ENCODE data around the gene CYP2R1.
"Not testable (repeated sequence)": the region's sequence is repeated elsewhere in the genome, so short reads cannot be mapped to it uniquely, and the experiment has no call there.

CYP2R1 gene

DNA sequence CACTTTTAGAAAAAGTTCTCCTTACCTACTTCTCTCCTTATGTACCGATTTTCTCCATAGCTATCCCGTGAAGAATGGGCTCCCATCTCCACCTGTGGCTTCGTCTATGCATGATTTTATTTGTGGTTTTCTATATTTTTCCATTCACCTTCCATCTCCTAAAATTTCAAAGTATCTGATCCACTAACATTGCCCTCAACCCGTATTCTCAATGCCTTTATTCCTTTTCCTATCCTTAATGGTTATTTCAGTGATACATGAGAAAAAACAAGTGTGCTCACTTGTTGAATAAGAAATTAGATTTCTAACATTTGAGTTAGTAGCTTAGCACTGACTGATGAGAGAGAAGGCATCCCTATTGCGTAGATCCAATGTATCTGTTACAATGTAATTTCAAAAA, 16.9 kb downstream of the CYP2R1 start:
- DNase-seq (ENCODE audit: low read depth): no peak
- no peak for TF ChIP-seq POLR2A (IDR thresholded peaks at IDR 0.05; ENCODE audit: extremely low read depth, insufficient read length)
- TF ChIP-seq, protein P1, sequence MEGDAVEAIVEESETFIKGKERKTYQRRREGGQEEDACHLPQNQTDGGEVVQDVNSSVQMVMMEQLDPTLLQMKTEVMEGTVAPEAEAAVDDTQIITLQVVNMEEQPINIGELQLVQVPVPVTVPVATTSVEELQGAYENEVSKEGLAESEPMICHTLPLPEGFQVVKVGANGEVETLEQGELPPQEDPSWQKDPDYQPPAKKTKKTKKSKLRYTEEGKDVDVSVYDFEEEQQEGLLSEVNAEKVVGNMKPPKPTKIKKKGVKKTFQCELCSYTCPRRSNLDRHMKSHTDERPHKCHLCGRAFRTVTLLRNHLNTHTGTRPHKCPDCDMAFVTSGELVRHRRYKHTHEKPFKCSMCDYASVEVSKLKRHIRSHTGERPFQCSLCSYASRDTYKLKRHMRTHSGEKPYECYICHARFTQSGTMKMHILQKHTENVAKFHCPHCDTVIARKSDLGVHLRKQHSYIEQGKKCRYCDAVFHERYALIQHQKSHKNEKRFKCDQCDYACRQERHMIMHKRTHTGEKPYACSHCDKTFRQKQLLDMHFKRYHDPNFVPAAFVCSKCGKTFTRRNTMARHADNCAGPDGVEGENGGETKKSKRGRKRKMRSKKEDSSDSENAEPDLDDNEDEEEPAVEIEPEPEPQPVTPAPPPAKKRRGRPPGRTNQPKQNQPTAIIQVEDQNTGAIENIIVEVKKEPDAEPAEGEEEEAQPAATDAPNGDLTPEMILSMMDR (IDR thresholded peaks at IDR 0.05; ENCODE audit: low read depth, low read length): no peak
- TF ChIP-seq MYC (IDR thresholded peaks at IDR 0.05; ENCODE audit: low read depth, low read length): no peak
- TF ChIP-seq, protein P2, sequence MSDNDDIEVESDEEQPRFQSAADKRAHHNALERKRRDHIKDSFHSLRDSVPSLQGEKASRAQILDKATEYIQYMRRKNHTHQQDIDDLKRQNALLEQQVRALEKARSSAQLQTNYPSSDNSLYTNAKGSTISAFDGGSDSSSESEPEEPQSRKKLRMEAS (IDR thresholded peaks at IDR 0.05; ENCODE audit: low read depth, low read length): no peak
- no peak overlapping the region for H3K4me3 ChIP-seq (ENCODE audit: low read depth, low read length)

DNA sequence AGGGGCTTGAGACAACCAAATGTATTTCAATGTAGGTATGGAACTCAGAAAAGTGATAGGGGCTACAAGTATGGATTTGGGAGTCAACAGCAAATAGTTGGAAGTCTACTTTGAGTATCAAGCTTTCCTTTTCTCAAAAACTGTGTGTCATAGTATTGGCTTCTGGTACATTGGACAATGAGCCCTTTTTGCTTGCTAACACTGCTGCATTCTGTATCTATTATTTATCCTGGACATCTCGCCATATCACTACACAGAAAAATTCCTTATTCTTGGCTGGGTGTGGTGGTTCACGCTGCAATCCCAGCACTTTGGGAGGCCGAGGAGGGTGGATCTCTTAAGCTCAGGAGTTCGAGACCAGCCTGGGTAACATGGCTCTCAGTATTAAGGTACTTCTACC, 18.4 kb downstream of the CYP2R1 start:
- H3K4me3 ChIP-seq (ENCODE audit: low read depth, low read length): no peak overlapping the region
- TF ChIP-seq, protein P1 (IDR thresholded peaks at IDR 0.05; ENCODE audit: low read depth, low read length): no peak
- TF ChIP-seq POLR2A (IDR thresholded peaks at IDR 0.05; ENCODE audit: extremely low read depth, insufficient read length) (no peak), MYC (IDR thresholded peaks at IDR 0.05; ENCODE audit: low read depth, low read length) (no peak)
- TF ChIP-seq, protein P2 (IDR thresholded peaks at IDR 0.05; ENCODE audit: low read depth, low read length): no peak
- DNase-seq (ENCODE audit: low read depth): no peak

DNA sequence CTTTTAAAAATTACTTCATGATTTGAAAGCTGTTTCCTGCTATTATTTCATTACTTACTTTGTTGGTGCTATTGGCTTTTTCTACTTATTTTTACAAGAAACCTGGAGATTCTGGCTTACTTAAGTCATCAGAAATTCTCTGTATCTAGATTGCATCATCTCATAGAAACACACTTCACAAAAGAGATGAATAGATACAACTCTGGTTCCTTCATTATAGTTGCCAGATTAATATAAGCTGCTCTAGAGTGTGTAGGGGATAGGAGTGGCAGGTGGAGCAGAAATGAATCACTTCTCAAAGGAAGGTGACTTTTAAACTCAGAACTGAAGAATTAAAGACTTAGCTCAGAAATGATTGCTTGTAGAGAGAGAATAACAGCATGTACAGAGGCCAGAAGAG, 20.0 kb downstream of the CYP2R1 start:
- no peak for DNase-seq (ENCODE audit: low read depth)
- H3K4me3 ChIP-seq (ENCODE audit: low read depth, low read length): no peak overlapping the region
- TF ChIP-seq, protein P2 (IDR thresholded peaks at IDR 0.05; ENCODE audit: low read depth, low read length): no peak
- TF ChIP-seq POLR2A (IDR thresholded peaks at IDR 0.05; ENCODE audit: extremely low read depth, insufficient read length) (no peak), MYC (IDR thresholded peaks at IDR 0.05; ENCODE audit: low read depth, low read length) (no peak)
- TF ChIP-seq, protein P1 (IDR thresholded peaks at IDR 0.05; ENCODE audit: low read depth, low read length): no peak

DNA sequence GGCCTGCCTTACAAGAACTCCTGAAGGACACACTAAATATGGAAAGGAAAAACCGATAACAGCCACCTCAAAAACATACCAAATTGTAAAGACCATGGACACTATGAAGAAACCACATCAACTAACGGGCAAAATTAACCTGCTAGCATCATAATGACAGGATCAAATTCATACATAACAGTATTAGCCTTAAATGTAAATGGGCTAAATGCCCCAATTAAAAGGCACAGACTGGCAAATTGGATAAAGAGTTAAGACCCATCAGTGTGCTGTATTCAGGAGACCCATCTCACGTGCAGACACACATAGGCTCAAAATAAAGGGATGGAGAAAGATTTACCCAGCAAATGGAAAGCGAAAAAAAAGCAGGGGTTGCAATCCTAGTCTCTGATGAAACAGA, 28.3 kb downstream of the CYP2R1 start:
- not testable (repeated sequence) for H3K4me3 ChIP-seq (ENCODE audit: low read depth, low read length); DNase-seq (ENCODE audit: low read depth)

DNA sequence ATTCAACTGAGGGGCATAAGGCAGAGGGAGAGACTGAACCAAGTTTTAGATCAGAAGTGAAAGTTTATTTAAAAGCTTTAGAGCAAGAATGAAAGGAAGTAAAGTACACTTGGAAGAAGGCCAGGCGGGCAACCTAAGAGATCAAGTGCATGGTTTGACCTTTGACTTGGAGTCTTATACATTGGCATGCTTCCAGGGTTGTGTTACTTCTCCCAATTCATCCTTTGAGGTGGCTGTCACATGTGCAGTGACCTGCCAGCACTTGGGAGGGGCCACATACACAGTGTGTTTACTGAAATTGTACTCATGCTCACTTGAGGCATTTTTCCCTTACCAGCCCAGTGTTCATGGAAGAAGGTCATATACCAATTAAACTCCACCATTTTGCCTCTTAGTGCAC, 30.4 kb downstream of the CYP2R1 start:
- H3K4me3 ChIP-seq (ENCODE audit: low read depth, low read length): no peak overlapping the region
- TF ChIP-seq POLR2A (IDR thresholded peaks at IDR 0.05; ENCODE audit: extremely low read depth, insufficient read length) (no peak), MYC (IDR thresholded peaks at IDR 0.05; ENCODE audit: low read depth, low read length) (no peak)
- TF ChIP-seq, protein P2 (IDR thresholded peaks at IDR 0.05; ENCODE audit: low read depth, low read length): no peak
- TF ChIP-seq, protein P1 (IDR thresholded peaks at IDR 0.05; ENCODE audit: low read depth, low read length): no peak
- DNase-seq (ENCODE audit: low read depth): no peak

DNA sequence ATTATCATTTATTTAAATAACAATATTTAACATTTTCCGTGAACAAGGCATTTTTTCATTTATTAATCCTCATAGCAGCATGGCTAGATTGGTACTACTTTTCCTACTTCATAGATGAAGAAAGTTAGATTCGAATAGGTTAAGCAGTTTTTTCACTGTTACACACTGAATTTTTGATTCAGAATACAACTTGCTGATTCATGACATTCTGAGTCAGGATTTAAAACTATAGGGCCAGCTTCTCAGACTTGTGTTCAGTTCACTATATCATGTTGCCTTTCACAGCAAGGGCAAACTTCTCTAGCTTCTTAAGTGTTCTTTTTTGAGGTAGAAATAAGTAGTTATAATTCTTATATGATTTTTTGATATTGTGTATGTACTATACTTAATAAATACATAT, 31.5 kb downstream of the CYP2R1 start:
- no peak overlapping the region for H3K4me3 ChIP-seq (ENCODE audit: low read depth, low read length)
- TF ChIP-seq, protein P2 (IDR thresholded peaks at IDR 0.05; ENCODE audit: low read depth, low read length): no peak
- TF ChIP-seq MYC (IDR thresholded peaks at IDR 0.05; ENCODE audit: low read depth, low read length) (no peak), POLR2A (IDR thresholded peaks at IDR 0.05; ENCODE audit: extremely low read depth, insufficient read length) (no peak)
- TF ChIP-seq, protein P1 (IDR thresholded peaks at IDR 0.05; ENCODE audit: low read depth, low read length): no peak
- no peak for DNase-seq (ENCODE audit: low read depth)
